ENCODE results near the gene PDS5B.
A peak's percentile ranks its signal among the peaks of the same experiment; 100 is the strongest.
"Not testable (repeated sequence)": the region's sequence is repeated elsewhere in the genome, so short reads cannot be mapped to it uniquely, and the experiment has no call there.

The PDS5B gene

GRCh38 chr13:32650705-32651311, 64.6 kb downstream of the PDS5B start:
- DNase-seq (ENCODE audit: low read depth): peak; percentile 71

GRCh38 chr13:32657309-32657708, 71.1 kb downstream of the PDS5B start:
- no peak for DNase-seq (ENCODE audit: low read depth)

GRCh38 chr13:32659736-32660135, 73.5 kb downstream of the PDS5B start:
- DNase-seq (ENCODE audit: low read depth): no peak

GRCh38 chr13:32660227-32660626, 74.0 kb downstream of the PDS5B start:
- DNase-seq (ENCODE audit: low read depth): no peak

GRCh38 chr13:32661685-32662084, 75.4 kb downstream of the PDS5B start:
- no peak for DNase-seq (ENCODE audit: low read depth)

GRCh38 chr13:32663660-32664059, 77.4 kb downstream of the PDS5B start:
- no peak for DNase-seq (ENCODE audit: low read depth)

GRCh38 chr13:32666990-32667571, 80.8 kb downstream of the PDS5B start:
- DNase-seq (ENCODE audit: low read depth): no peak

- DNase-seq (ENCODE audit: low read depth): peak; percentile 45
Observed at GRCh38 chr13:32669030-32669646, 82.9 kb downstream of the PDS5B start.

- DNase-seq (ENCODE audit: low read depth): no peak
Observed at GRCh38 chr13:32674503-32674902, 88.3 kb downstream of the PDS5B start.

GRCh38 chr13:32676242-32676641, 90.0 kb downstream of the PDS5B start:
- DNase-seq (ENCODE audit: low read depth): no peak

GRCh38 chr13:32682130-32682529, 95.9 kb downstream of the PDS5B start:
- no peak for DNase-seq (ENCODE audit: low read depth)

GRCh38 chr13:32682740-32683139, 96.5 kb downstream of the PDS5B start:
- DNase-seq (ENCODE audit: low read depth): no peak

- DNase-seq (ENCODE audit: low read depth): no peak
Observed at GRCh38 chr13:32687275-32687674, 101.0 kb downstream of the PDS5B start.

GRCh38 chr13:32695602-32696250, 109.5 kb downstream of the PDS5B start:
- DNase-seq (ENCODE audit: low read depth): no peak

- no peak for DNase-seq (ENCODE audit: low read depth)
Observed at GRCh38 chr13:32707471-32707870, 121.2 kb downstream of the PDS5B start.

- no peak for DNase-seq (ENCODE audit: low read depth)
Observed at GRCh38 chr13:32713397-32713796, 127.1 kb downstream of the PDS5B start.

- not testable (repeated sequence) for DNase-seq (ENCODE audit: low read depth)
Observed at GRCh38 chr13:32716201-32716600, 129.9 kb downstream of the PDS5B start.

- peak; percentile 32 for DNase-seq (ENCODE audit: low read depth)
Observed at GRCh38 chr13:32720026-32720425, 133.8 kb downstream of the PDS5B start.

GRCh38 chr13:32721131-32722034, 135.1 kb downstream of the PDS5B start:
- DNase-seq (ENCODE audit: low read depth): not testable (repeated sequence)

GRCh38 chr13:32722340-32722739, 136.1 kb downstream of the PDS5B start:
- DNase-seq (ENCODE audit: low read depth): no peak

- DNase-seq (ENCODE audit: low read depth): no peak
Observed at GRCh38 chr13:32723987-32724386, 137.7 kb downstream of the PDS5B start.

GRCh38 chr13:32726374-32727037, 140.3 kb downstream of the PDS5B start:
- DNase-seq (ENCODE audit: low read depth): no peak

All from fibroblast of gingiva (primary cell).